GM12875 (cell line): Measurements from ENCODE around the gene TCF25.
"Not testable (repeated sequence)": the region's sequence is repeated elsewhere in the genome, so short reads cannot be mapped to it uniquely, and the experiment has no call there.

Experiments
- H3K4me3 ChIP-seq: one replicate; pipeline ENCODE4 v1.5.1; 2011; ENCODE audit warnings: low read depth, low read length, control low read depth
- CTCF ChIP-seq: IDR thresholded peaks from 2 replicates; pipeline ENCODE4 v1.5.1; 2011; ENCODE audit warnings: low read depth, mild to moderate bottlenecking, control low read depth, inconsistent platforms, low read length, moderate library complexity, borderline replicate concordance; ENCODE audit not compliant: insufficient read depth

TCF25 gene

GRCh38 chr16:89829630-89830437 lies 43.6 kb upstream of the TCF25 start:
- no peak overlapping the region for H3K4me3 ChIP-seq
- TF ChIP-seq CTCF: no peak

DNA sequence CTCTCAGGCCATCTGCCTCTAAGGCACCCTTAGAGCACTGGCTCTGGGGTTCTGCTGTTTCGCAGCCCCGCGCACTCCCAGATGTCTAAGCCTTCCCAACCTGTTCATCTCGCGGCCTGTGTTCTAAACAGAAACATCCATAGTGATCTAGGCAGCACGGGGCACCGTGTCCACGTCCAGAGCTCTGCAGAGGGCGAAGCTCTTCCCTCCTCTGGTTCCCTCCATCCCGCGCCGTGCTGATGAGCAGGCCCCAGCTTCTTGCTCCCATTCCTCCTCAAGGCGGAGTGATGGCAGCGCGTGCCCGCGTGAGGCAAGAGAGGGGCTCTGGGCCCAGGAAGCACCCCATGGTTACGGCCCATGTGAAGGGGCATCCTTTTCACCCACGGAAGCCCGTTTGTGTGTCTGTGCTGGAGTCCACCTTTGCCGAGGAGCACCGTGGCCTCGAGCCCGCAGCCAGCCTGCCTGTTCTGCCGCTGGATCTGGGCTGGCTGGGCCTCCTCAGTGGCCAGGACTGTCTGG lies 41.5 kb upstream of the TCF25 start:
- H3K4me3 ChIP-seq: no peak overlapping the region
- no peak for TF ChIP-seq CTCF

GRCh38 chr16:89833664-89834363 lies 39.6 kb upstream of the TCF25 start:
- not testable (repeated sequence) for H3K4me3 ChIP-seq

- H3K4me3 ChIP-seq: not testable (repeated sequence)
These were observed 38.5 kb upstream of the TCF25 start for GRCh38 chr16:89834813-89835363.

- H3K4me3 ChIP-seq: not testable (repeated sequence)
These were observed 36.9 kb upstream of the TCF25 start for GRCh38 chr16:89836484-89836883.

DNA sequence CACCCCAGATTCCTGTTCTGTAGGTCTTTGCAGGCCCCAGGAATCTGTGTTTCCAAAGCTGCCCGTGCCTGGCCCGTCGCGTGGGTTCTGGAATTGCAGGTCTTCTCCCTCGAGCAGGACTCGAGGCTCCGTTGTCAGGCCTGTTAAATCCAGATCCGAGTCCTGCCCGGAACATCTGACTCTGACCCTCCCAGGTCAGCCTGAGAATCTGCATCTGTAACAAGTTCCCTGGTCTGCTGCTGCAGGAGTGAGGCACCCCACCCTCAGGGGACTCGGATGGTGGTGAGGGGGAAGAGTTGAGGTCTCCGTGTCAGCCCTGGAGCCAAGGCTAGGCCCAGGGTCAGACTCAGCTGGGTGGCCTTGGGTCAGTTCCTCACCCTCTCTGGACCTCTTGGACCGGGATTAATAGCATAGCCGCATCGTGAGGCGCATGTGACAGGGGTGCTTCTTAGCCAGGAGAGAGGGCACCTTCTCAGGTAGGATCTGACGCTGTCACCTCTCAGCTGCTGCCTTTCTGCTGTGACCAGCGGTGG lies 36.3 kb upstream of the TCF25 start:
- no peak overlapping the region for H3K4me3 ChIP-seq
- TF ChIP-seq CTCF: no peak

GRCh38 chr16:89841275-89841674 lies 32.1 kb upstream of the TCF25 start:
- H3K4me3 ChIP-seq: no peak overlapping the region
- TF ChIP-seq CTCF: no peak

DNA sequence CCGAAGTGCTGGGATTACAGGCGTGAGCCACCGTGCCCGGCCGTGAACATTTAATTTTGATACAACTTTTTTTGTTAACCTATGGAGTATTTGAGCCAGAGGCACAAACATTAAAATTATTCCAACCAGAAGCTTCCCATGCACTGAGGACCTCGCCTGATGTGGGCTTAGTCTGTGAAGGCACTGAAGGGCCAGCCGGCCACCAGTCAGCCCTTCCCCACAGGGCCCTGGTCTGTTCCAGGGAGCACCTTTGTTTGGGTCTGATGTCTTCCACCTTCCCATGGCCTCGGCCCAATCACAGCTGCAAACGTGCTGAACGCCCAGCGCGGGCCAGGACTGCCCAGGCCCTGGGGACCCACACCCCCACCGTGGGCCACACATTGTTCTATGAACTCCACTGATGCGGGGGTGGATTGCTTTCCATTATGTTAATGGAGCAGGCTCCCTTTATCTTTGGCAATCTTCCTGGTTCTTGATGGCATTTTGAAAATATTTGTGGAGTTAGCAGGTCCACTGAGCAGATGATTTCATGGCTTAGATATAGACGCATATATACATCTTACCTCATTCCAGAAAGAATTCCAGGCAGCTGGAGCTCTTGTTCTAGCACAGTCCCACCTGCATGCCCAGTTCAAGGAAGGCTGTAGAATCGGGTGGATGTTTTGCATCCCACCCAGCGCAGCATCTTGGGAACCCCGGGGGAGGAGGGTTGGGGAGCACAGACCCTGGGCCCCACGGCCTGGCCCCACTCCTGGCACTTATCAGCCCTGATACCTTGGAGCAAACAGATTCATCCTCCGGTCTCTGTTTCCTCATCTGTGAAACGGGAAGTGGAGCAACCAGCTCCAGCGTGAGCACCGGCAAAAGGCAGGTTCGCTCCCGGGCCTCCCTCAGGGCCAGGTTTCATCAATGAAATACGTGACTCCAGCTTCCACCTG lies 30.7 kb upstream of the TCF25 start:
- H3K4me3 ChIP-seq: no peak overlapping the region
- no peak for TF ChIP-seq CTCF
